C4-2B (cell line): ENCODE data around the gene TWF2.

ENCODE experiments used
- ZFX ChIP-seq: fragments of 450-650 bp; IDR thresholded peaks from 2 replicates; pipeline ENCODE4 v1.6.1; 2017
- TF ChIP-seq, protein P1 (sequence below): fragments of 450-650 bp; conservative IDR thresholded peaks from 2 replicates; pipeline ENCODE4 v1.5.1; 2017; ENCODE audit warnings: mild to moderate bottlenecking

DNA sequence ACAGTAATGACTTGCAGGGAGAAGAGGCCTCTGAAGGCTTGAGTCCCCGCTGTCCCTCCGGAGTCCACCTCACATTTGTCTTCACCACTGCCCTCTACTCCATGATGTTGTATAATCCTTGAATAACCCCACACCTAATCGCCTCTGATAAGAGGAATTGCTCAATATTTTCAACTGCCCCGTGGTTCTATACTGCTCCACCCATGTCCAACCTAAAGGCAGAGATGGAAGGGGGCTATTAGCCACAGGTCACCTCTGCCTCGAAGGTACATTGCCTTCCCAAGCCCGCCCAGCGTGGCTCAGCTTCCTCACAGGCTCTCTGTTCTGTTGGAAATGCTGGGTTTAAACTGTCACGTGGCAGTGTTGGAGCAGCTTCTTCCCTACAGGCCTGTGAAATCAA lies 26.0 kb downstream of the TWF2 start:
- TF ChIP-seq, protein P1, sequence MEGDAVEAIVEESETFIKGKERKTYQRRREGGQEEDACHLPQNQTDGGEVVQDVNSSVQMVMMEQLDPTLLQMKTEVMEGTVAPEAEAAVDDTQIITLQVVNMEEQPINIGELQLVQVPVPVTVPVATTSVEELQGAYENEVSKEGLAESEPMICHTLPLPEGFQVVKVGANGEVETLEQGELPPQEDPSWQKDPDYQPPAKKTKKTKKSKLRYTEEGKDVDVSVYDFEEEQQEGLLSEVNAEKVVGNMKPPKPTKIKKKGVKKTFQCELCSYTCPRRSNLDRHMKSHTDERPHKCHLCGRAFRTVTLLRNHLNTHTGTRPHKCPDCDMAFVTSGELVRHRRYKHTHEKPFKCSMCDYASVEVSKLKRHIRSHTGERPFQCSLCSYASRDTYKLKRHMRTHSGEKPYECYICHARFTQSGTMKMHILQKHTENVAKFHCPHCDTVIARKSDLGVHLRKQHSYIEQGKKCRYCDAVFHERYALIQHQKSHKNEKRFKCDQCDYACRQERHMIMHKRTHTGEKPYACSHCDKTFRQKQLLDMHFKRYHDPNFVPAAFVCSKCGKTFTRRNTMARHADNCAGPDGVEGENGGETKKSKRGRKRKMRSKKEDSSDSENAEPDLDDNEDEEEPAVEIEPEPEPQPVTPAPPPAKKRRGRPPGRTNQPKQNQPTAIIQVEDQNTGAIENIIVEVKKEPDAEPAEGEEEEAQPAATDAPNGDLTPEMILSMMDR, result no peak
- no peak for TF ChIP-seq ZFX
